GM23338 (cell line): ENCODE data around the gene ZNF775.

Experiments
- CREB1 ChIP-seq: fragments of 250-450 bp; sonication (Bioruptor Pico); IDR thresholded peaks from 2 replicates; pipeline ENCODE4 v1.5.0; 2020; ENCODE audit warnings: low read depth, mild to moderate bottlenecking, moderate library complexity
- CTCF ChIP-seq, 2 experiments: fragments of 200-600 bp in 1 of 2; sonication (generic) in 1 of 2; conservative IDR thresholded peaks; 2 replicates each; pipeline versions ENCODE4 v1.5.1 to v1.6.1; 2016 to 2017; ENCODE audit warnings: antibody characterized with exemption in 2 of 2, low read depth in 2 of 2, mild to moderate bottlenecking in 2 of 2, moderate library complexity in 1 of 2
- ETS1 ChIP-seq: IDR thresholded peaks from 2 replicates; pipeline ENCODE4 v1.6.1; 2016; ENCODE audit warnings: antibody characterized with exemption
- EZH2 ChIP-seq: fragments of 200-600 bp; sonication (generic); IDR thresholded peaks from one replicate; pipeline ENCODE4 v1.8.0; 2017; ENCODE audit warnings: antibody characterized with exemption, mild to moderate bottlenecking, low read depth; ENCODE audit not compliant: unreplicated experiment
- EZH2phosphoT487 ChIP-seq: fragments of 200-600 bp; sonication (generic); IDR thresholded peaks from one replicate; pipeline ENCODE4 v1.8.1; 2018; ENCODE audit warnings: antibody characterized with exemption; ENCODE audit not compliant: unreplicated experiment
- JUNB ChIP-seq: IDR thresholded peaks from one replicate; pipeline ENCODE4 v1.6.1; 2016; ENCODE audit warnings: antibody characterized with exemption; ENCODE audit not compliant: unreplicated experiment
- POLR2AphosphoS5 ChIP-seq: IDR thresholded peaks from 2 replicates; pipeline ENCODE4 v1.6.1; 2016; ENCODE audit warnings: antibody characterized with exemption, low read depth
- REST ChIP-seq: IDR thresholded peaks from one replicate; pipeline ENCODE4 v1.6.1; 2018; ENCODE audit warnings: antibody characterized with exemption; ENCODE audit not compliant: unreplicated experiment
- ZNF331 ChIP-seq: fragments of 250-450 bp; sonication (Bioruptor Pico); IDR thresholded peaks from 2 replicates; pipeline ENCODE4 v1.5.0; 2020; ENCODE audit warnings: low read depth, mild to moderate bottlenecking, moderate library complexity
- ZNF462 ChIP-seq: fragments of 250-450 bp; sonication (Bioruptor Pico); IDR thresholded peaks from 2 replicates; pipeline ENCODE4 v1.5.0; 2020; ENCODE audit warnings: mild to moderate bottlenecking, moderate library complexity

GRCh38 chr7:150334108-150334507 lies 45.0 kb upstream of the ZNF775 start:
- no peak for TF ChIP-seq CTCF (conservative IDR thresholded peaks at IDR 0.05; ENCODE audit: low read depth in 2 of 2)
- no peak for TF ChIP-seq JUNB
- no peak for TF ChIP-seq EZH2
- no peak for TF ChIP-seq POLR2AphosphoS5
- TF ChIP-seq EZH2phosphoT487 = no peak
- no peak for TF ChIP-seq REST
- TF ChIP-seq CREB1 (CRISPR knock-in tag) = no peak
- TF ChIP-seq ETS1 = no peak
- TF ChIP-seq ZNF462 (CRISPR knock-in tag) = no peak
- no peak for TF ChIP-seq ZNF331 (CRISPR knock-in tag)
